Endothelial cell of umbilical vein (primary cell): ENCODE data around the gene KDR. TPM values are rescaled to one million over a fixed set of nuclear protein-coding genes. Genes with fewer than 3 reads are reported as not detected.

Experiments
- BruUV-seq: library from RNA; stranded (reverse); fragments of 400-500 nt; replicated peaks from 2 replicates; lab custom pipeline; 2021; lab: Mats Ljungman, UMichigan
- CTCF ChIA-PET: fragments of 300-600, 350-600 bp; sonication (Branson Sonifier 250); formaldehyde crosslinking; loops from one replicate; lab custom pipeline; 2021; ENCODE audit warnings: antibody characterized with exemption, inconsistent platforms; lab: Charles Lee
- POLR2A ChIA-PET: fragments of 300-600, 350-600 bp; sonication (Branson Sonifier 250); formaldehyde crosslinking; loops from one replicate; lab custom pipeline; 2021; ENCODE audit warnings: antibody characterized with exemption, inconsistent platforms; lab: Charles Lee
- DNase-seq: peaks from one replicate; pipeline ENCODE4 v3.0.0-alpha.2; 2011; ENCODE audit warnings: low read depth, low spot score
- FAIRE-seq: peaks from 2 replicates; lab custom pipeline; 2011; peaks lifted over from hg19 to GRCh38; lab: Jason Lieb, UNC
- H2AFZ ChIP-seq: 2 replicates; pipeline ENCODE4 v1.6.0; 2012; ENCODE audit warnings: low read depth, low read length, control low read depth, inconsistent platforms
- H3K27ac ChIP-seq: 2 replicates; pipeline ENCODE4 v1.5.1; 2011; ENCODE audit warnings: low read depth, mild to moderate bottlenecking, control low read depth, low read length, moderate library complexity; ENCODE audit not compliant: insufficient read depth
- H3K27me3 ChIP-seq, 2 experiments: 2 replicates each; pipeline versions ENCODE4 v1.6.0 to v1.6.1; 2011; ENCODE audit warnings: low read length in 2 of 2, mixed read lengths in 1 of 2; ENCODE audit not compliant: control insufficient read depth in 2 of 2, insufficient read depth in 2 of 2
- H3K36me3 ChIP-seq, 2 experiments: 2 replicates in 1 of 2; 3 replicates in 1 of 2; pipeline ENCODE4 v1.5.1; 2011; ENCODE audit warnings: low read length in 2 of 2, mild to moderate bottlenecking in 1 of 2, moderate library complexity in 1 of 2; ENCODE audit not compliant: control insufficient read depth in 2 of 2, insufficient read depth in 2 of 2; ENCODE audit errors: extremely low read depth in 1 of 2
- H3K4me1 ChIP-seq: 3 replicates; pipeline ENCODE4 v1.5.1; 2011; ENCODE audit warnings: mild to moderate bottlenecking, low read length; ENCODE audit not compliant: control insufficient read depth, insufficient read depth; ENCODE audit errors: extremely low read depth
- H3K4me2 ChIP-seq: 2 replicates; pipeline ENCODE4 v1.6.1; 2011; ENCODE audit warnings: low read length, control low read depth, mixed read lengths; ENCODE audit not compliant: insufficient read depth
- H3K4me3 ChIP-seq, 3 experiments: fragments of 200-600 bp in 1 of 3; sonication (generic), shearing (Covaris generic) in 1 of 3; replicated peaks in 1 of 3; 2 replicates each; pipeline ENCODE4 v1.5.1; 2011 to 2016; ENCODE audit warnings: control low read depth in 3 of 3, low read length in 3 of 3, mild to moderate bottlenecking in 2 of 3, inconsistent platforms in 1 of 3, low read depth in 1 of 3, moderate library complexity in 1 of 3; ENCODE audit not compliant: insufficient read depth in 1 of 3
- H3K79me2 ChIP-seq: 2 replicates; pipeline ENCODE4 v1.6.0; 2012; ENCODE audit warnings: low read length, inconsistent platforms; ENCODE audit not compliant: control insufficient read depth, insufficient read depth
- H3K9ac ChIP-seq: replicated peaks from 2 replicates; pipeline ENCODE3; 2011; ENCODE audit warnings: low read length, control low read depth; ENCODE audit not compliant: insufficient read depth; ENCODE audit errors: extremely low read depth
- H3K9me1 ChIP-seq: replicated peaks from 3 replicates; pipeline ENCODE4 v1.6.0; 2011; ENCODE audit warnings: mild to moderate bottlenecking, low read length; ENCODE audit not compliant: control insufficient read depth, insufficient read depth; ENCODE audit errors: extremely low read depth
- H3K9me3 ChIP-seq: replicated peaks from 2 replicates; pipeline ENCODE4 v1.5.1; 2012; ENCODE audit warnings: low read length, inconsistent platforms; ENCODE audit not compliant: control insufficient read depth, insufficient read depth
- H4K20me1 ChIP-seq: replicated peaks from 2 replicates; pipeline ENCODE3; 2011; ENCODE audit warnings: mild to moderate bottlenecking, low read length; ENCODE audit not compliant: control insufficient read depth, insufficient read depth; ENCODE audit errors: extremely low read depth
- CTCF ChIP-seq, 2 donors: IDR thresholded peaks; 1 replicate in 1 of 2; 2 replicates in 1 of 2; pipeline ENCODE4 v1.5.1; 2011; ENCODE audit warnings: low read length in 2 of 2, mild to moderate bottlenecking in 2 of 2, moderate library complexity in 2 of 2, control low read depth in 1 of 2, inconsistent platforms in 1 of 2, low read depth in 1 of 2; ENCODE audit not compliant: insufficient read depth in 1 of 2; ENCODE audit errors: extremely low read depth in 1 of 2
- EZH2 ChIP-seq: IDR thresholded peaks from 2 replicates; pipeline ENCODE4 v1.6.1; 2012; ENCODE audit warnings: borderline replicate concordance, low read depth, mild to moderate bottlenecking, moderate library complexity, low read length, inconsistent platforms; ENCODE audit not compliant: severe bottlenecking
- FOS ChIP-seq: IDR thresholded peaks from 2 replicates; pipeline ENCODE4 v1.6.1; 2011; ENCODE audit warnings: mild to moderate bottlenecking, low read length, moderate library complexity, borderline replicate concordance; ENCODE audit not compliant: insufficient read depth
- GATA2 ChIP-seq: IDR thresholded peaks from 2 replicates; pipeline ENCODE4 v1.7.0; 2011; ENCODE audit warnings: low read depth, mild to moderate bottlenecking, moderate library complexity, mixed read lengths, low read length; ENCODE audit not compliant: insufficient read length, insufficient read depth
- JUN ChIP-seq: IDR thresholded peaks from 2 replicates; pipeline ENCODE4 v1.6.1; 2011; ENCODE audit warnings: borderline replicate concordance, low read depth; ENCODE audit not compliant: insufficient read length, insufficient read depth
- MAX ChIP-seq: IDR thresholded peaks from 2 replicates; pipeline ENCODE4 v1.6.1; 2011; ENCODE audit not compliant: insufficient read depth, insufficient read length
- MYC ChIP-seq: IDR thresholded peaks from one replicate; pipeline ENCODE4 v1.6.1; 2011; ENCODE audit warnings: mild to moderate bottlenecking, low read depth, low read length
- POLR2A ChIP-seq: IDR thresholded peaks from 2 replicates; pipeline ENCODE4 v1.6.1; 2012; ENCODE audit warnings: low read depth, mild to moderate bottlenecking, control low read depth, low read length
- POLR2AphosphoS5 ChIP-seq: IDR thresholded peaks from 2 replicates; pipeline ENCODE4 v1.6.1; 2012; ENCODE audit warnings: low read depth, mild to moderate bottlenecking, control low read depth, low read length, moderate library complexity; ENCODE audit not compliant: insufficient read depth
- dilution Hi-C: fragments of 300-500 bp; cut with MboI; formaldehyde crosslinking; loops from one replicate; pipeline ENCODE4 v1.15.0; 2019; ENCODE audit warnings: low sequenced_read_pairs; ENCODE audit not compliant: extremely low pct_ligation_motif_present
- intact Hi-C: fragments of 100-400 bp; cut with micrococcal nuclease; formaldehyde crosslinking; loops from one replicate; pipeline ENCODE4 v1.10.0; 2022
- polyA plus RNA-seq, 4 experiments: library from polyadenylated mRNA; depleted of rRNA in 3 of 4; stranded (reverse) in 3 of 4; unstranded in 1 of 4; fragments of >200 nt; gene quantifications; 2 replicates each; pipeline versions ENCODE4 v1.2.1 to v1.2.3, GENCODE V29; 2011 to 2012; ENCODE audit warnings: missing spikeins in 1 of 4
- total RNA-seq: library from RNA; stranded (reverse); gene quantifications from 2 replicates; pipeline ENCODE4 v1.2.3, GENCODE V29; 2021

The KDR gene
- total and polyA plus RNA-seq, 2 donors (not counting 3 experiments of a cell fraction or from before 2014, with no cell fraction given): 80.5 to 145 TPM

GRCh38 chr4:55121246-55121645 is 4.1 kb downstream of the KDR start:
- ChIA-PET POLR2A (interaction anchor here (0.7 to 1.1 kb wide), 2 partner anchors 52 to 149 kb away, joined by 5 to 7 read pairs; no protein-coding TSS in a partner anchor), CTCF (interaction anchor here (0.6 to 2.3 kb wide), 14 partner anchors 33 to 433 kb away, joined by 3 to 16 read pairs (median 4); partner anchors contain the start of gene SRD5A3)
- no peak for TF ChIP-seq MYC
- no peak for TF ChIP-seq MAX
- TF ChIP-seq POLR2AphosphoS5: no peak
- peak; percentile 60 for TF ChIP-seq FOS
- peak; percentile 29 for TF ChIP-seq GATA2
- peak; percentile 72 for TF ChIP-seq JUN
- Histone ChIP-seq H3K9me1 (no peaks in the 10 kb centered on the region), H3K9me3 (no peaks in the 10 kb centered on the region), H3K4me1 (peaks cover 74% of the 10 kb centered on the region), H3K4me2 (peak overlapping the region; percentile 68), H3K79me2 (peaks cover 75% of the 10 kb centered on the region), H3K4me3 (peak overlapping the region in 2 of 3 experiments; percentile 0 to 93), H3K27me3 (no peaks in the 10 kb centered on the region), H3K36me3 (peaks cover 3 to 18% of the 10 kb centered on the region in 2 experiments), H3K27ac (peak overlapping the region; percentile 68), H2AFZ (no peak overlapping the region), H3K9ac (peak overlapping the region; percentile 46), H4K20me1 (no peaks in the 10 kb centered on the region)
- BruUV-seq: no TSS peak
- intact Hi-C loops (loop anchor here (1.0 to 5.0 kb wide), 4 partner anchors 44 to 426 kb away; partner anchors contain the start of gene CLOCK), dilution Hi-C loops (no loop called here)
- peak; percentile 96 for DNase-seq
- FAIRE-seq: peak; percentile 71

GRCh38 chr4:55118397-55118796 is 7.0 kb downstream of the KDR start:
- no peaks in the 10 kb centered on the region for H3K9me1 ChIP-seq
- no TSS peak for BruUV-seq
- peaks cover 15 to 36% of the 10 kb centered on the region in 2 experiments for H3K36me3 ChIP-seq
- H3K4me2 ChIP-seq: no peak overlapping the region
- no peak overlapping the region for H3K9ac ChIP-seq
- H4K20me1 ChIP-seq: no peaks in the 10 kb centered on the region
- FAIRE-seq (no peak), DNase-seq (no peak)
- no peaks in the 10 kb centered on the region for H3K27me3 ChIP-seq
- peaks cover 79% of the 10 kb centered on the region for H3K4me1 ChIP-seq
- H3K4me3 ChIP-seq: no peak overlapping the region
- no peak overlapping the region for H2AFZ ChIP-seq
- dilution Hi-C loops (no loop called here), intact Hi-C loops (loop anchor here (5.0 kb wide), 1 partner anchor 619 kb away; no protein-coding TSS in a partner anchor)
- no peak overlapping the region for H3K27ac ChIP-seq
- H3K9me3 ChIP-seq: no peaks in the 10 kb centered on the region
- ChIA-PET CTCF (no interaction called here), POLR2A (no interaction called here)
- H3K79me2 ChIP-seq: peaks cover 60% of the 10 kb centered on the region
- no peak for TF ChIP-seq GATA2
- no peak for TF ChIP-seq POLR2A
- TF ChIP-seq CTCF (IDR thresholded peaks at IDR 0.05; ENCODE audit: extremely low read depth in 1 of 2, insufficient read depth in 1 of 2, low read depth in 1 of 2, low read length in 2 of 2): no peak
- no peak for TF ChIP-seq MAX
- no peak for TF ChIP-seq JUN
- no peak for TF ChIP-seq POLR2AphosphoS5
- TF ChIP-seq FOS: no peak
- no peak for TF ChIP-seq EZH2
- no peak for TF ChIP-seq MYC
